GM18507 (cell line): ENCODE results near the gene C20orf141.
"Not testable (repeated sequence)": the region's sequence is repeated elsewhere in the genome, so short reads cannot be mapped to it uniquely, and the experiment has no call there.

Source experiments
- DNase-seq: peaks from one replicate; pipeline ENCODE4 v3.0.0; 2011; ENCODE audit warnings: low read depth; ENCODE audit not compliant: insufficient read length; ENCODE audit errors: extremely low spot score
- FAIRE-seq: peaks from 2 replicates; lab custom pipeline; 2011; peaks lifted over from hg19 to GRCh38; lab: Jason Lieb, UNC

The C20orf141 gene

GRCh38 chr20:2817341-2817726, 2.5 kb downstream of the C20orf141 start:
- no peak for FAIRE-seq
- no peak for DNase-seq

DNA sequence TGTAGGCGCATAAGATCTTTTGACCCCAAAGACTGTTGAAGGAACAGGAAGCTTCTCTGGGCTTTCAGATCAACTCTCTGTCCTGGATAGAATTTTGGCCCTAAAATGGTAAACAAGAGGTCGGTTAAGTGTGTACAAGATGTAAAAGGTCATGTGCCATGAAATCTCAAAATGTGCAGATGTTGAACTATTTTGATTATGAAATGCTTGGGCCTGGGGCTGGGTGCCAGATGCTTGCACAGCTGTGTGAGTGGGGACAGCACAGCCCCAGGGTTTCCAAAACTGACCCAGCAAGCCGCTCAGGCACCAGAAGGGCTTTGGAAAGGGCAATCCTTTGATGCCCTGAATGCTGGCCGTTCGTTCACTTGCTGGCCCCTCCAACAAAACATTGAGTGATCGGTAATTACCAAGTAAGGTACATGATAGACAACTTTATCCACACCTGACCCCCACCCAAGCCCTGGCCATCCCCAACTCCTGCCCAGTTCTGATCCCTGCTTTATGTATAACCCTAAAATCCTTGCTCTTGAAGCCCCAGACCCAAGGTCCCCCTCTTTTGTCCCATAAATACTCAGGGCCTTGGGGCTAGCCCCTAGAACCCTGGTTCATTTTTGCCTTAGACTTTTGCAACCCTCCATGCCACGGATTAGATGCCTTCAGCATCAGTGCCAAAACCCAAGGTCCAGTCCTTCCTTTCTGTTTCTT, 3.3 kb downstream of the C20orf141 start:
- DNase-seq (no peak), FAIRE-seq (no peak)

- FAIRE-seq (no peak), DNase-seq (no peak)
Measured at GRCh38 chr20:2820084-2820895, 5.5 kb downstream of the C20orf141 start.

- no peak for DNase-seq
- FAIRE-seq = no peak
Measured at GRCh38 chr20:2820896-2821869, 6.4 kb downstream of the C20orf141 start.

- peak; percentile 44 for FAIRE-seq
- DNase-seq = no peak
Measured at GRCh38 chr20:2822073-2822472, 7.3 kb downstream of the C20orf141 start.

DNA sequence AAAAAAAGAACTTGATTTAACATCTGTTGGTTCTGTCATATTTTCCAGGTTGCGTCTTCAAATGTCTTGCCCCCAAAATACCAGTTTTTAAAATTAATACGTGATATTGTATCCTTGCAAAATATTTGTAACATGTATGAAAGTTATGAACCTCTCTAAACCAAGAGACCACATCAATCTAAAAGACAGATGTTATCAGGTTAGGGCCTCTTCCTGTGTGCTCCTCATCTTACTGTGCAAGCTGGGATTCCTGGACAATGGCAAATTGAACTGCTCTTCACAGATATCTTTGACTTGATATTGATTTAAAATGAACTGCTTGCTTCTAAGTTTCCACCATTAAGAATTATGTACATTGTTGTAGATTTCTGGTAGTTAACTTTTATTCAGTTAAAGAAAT, 11.0 kb downstream of the C20orf141 start:
- no peak for DNase-seq

GRCh38 chr20:2826655-2827054, 11.9 kb downstream of the C20orf141 start:
- DNase-seq (no peak), FAIRE-seq (no peak)

More for the DNA sequence above, 11.0 kb downstream of the C20orf141 start:
- no peak for FAIRE-seq

DNA sequence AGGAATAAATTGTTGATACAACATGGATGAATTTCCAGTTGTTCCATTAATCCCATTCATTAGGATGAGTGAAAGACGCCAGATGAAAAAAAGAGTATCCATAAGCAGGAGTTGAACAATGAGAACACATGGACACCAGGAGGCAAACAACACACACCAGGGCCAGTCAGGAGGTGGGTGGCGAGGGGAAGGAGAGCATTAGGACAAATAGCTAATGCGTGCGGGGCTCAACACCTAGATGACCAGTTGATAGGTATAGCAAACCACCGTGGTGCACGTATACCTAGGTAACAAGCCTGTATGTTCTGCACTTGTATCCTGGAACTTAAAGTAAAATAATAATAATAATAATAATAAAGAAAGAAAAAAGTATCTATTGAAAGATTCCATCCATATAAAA, 14.6 kb downstream of the C20orf141 start:
- DNase-seq (no peak), FAIRE-seq (no peak)

GRCh38 chr20:2831206-2831605, 16.4 kb downstream of the C20orf141 start:
- DNase-seq, FAIRE-seq: not testable (repeated sequence)

GRCh38 chr20:2833761-2834160, 19.0 kb downstream of the C20orf141 start:
- DNase-seq (no peak), FAIRE-seq (no peak)

- DNase-seq (no peak), FAIRE-seq (no peak)
Measured at GRCh38 chr20:2834401-2835110, 19.8 kb downstream of the C20orf141 start.

DNA sequence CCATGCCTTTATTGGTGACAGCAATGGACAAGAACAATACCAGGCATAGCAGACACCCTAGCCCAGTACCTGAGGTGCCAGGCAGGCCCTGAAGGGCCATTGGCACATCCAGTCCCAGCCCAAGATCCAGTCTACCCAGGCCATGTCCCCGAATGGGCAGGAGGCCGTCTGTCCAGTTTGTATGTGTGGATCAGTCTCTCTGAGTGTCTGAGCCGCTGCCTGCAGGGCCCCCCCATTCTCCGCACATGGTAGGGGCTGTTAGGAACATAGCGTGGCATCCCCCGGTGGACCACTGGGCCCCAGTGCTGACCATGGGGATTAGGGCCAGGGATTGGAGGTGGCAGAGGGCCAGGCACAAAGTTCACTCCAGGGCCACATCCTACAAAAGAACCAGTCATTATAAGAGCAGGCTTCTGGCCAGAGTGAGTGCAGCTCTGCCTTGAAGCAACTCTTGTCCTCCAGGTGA, 20.6 kb downstream of the C20orf141 start:
- FAIRE-seq (no peak), DNase-seq (no peak)

- DNase-seq (no peak), FAIRE-seq (no peak)
Measured at GRCh38 chr20:2836035-2836434, 21.2 kb downstream of the C20orf141 start.

DNA sequence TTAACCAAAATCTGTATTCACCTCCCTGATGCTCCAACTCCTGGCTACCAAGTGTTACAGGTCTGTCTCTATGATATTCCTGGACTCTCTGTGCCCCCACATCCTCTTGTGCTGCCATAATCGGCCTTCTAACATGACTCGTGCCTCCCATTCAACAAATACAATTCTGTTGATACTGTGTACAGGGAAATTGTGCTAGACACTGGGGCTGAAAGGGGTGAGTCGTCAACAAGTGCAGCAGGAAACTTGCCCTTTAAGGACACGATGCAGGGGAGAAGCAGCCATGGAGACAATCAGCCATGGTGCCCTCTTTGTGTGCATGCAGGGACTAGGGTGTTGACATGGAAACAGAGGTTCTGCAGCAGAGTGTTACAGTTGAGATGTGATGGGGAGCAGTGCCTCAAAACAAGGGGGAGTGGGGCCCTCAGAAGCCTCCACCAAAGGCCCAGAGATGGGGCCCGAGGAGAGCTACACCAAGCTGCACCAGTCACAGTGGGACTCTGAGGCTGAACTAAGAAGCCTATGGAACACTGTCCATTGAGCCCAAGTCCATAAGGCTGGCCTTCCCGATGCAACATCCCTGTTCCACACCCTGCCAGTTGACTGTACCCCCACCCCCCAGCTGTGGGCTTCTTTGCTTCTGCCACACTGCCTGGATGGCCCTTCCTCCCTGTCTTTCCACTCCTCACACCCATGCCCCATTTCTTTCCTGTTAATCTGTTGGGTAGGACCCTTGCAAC, 22.6 kb downstream of the C20orf141 start:
- FAIRE-seq (no peak), DNase-seq (no peak)

- FAIRE-seq = peak; percentile 69
Measured at GRCh38 chr20:2838170-2838797, 23.5 kb downstream of the C20orf141 start.

DNA sequence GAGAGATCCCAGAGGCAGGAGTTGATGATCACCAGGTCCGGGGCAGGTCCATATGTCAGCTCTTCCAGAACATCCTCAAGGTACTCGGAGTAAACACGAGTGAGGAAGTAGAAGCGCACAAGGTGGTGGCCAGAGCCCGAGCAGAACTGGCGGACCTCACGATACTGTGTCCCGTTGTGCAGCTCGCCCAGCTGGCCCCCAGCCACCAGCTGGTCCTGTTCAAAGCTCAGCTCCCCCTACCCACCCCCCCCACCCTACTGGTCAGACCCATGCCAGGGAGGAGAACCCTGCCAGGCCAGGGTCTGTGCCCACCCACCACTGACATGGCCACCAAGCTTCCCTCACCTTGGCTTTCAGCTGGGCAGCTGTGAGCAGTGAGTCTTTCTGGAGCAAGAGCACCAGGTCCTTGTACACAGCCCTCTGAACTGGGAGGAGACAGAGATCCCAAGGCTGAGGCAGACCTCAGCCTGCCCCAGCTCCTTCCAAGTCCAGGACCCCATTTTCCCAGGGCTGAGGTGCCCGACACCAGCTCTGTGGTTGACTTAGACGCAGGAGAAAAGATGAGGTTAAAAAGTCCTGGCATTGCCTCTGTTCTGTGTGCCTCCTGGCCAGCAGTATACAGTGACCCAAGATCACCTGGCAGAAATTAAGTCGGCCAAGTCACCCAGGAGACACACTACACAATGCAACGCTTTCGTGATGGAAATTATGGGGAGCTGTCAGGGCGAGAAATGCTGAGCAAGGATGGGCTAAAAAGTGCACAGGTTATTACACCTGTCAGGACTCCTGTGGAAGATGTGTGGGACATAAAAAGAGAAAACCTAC, 24.3 kb downstream of the C20orf141 start:
- FAIRE-seq (no peak), DNase-seq (no peak)

More at GRCh38 chr20:2838170-2838797, 23.5 kb downstream of the C20orf141 start:
- no peak for DNase-seq

DNA sequence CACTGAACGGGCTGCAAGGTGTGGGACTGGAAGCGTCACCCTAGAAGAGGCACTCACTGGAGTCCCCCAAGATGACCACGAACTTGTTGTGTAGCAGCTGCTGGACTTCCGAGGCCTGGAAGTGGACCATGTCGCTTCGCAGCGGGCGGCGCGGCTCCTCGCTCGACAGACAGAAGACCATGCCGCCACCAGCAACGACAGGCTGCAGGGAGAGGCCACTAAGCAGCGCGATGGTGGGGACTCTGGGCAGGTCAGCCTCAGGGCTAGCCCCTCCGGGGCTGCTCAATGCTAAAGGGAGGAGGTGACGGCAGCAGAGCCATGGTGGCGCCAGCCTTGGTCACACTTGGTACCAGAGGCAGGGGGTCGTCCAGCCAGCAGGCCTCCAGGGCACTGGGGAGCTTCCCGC, 24.9 kb downstream of the C20orf141 start:
- DNase-seq (no peak), FAIRE-seq (no peak)
